ENCODE data around the gene PPM1N. TPM values are rescaled to one million over a fixed set of nuclear protein-coding genes. Genes with fewer than 3 reads are reported as not detected.

The PPM1N gene
- total RNA-seq, 1 experiment from 2014 or later = 1.2 TPM

GRCh38 chr19:45515081-45515624 is 16.9 kb downstream of the PPM1N start:
- H3K27me3 ChIP-seq (replicated peaks; ENCODE audit: control insufficient read depth, insufficient read depth, low read length) = no peaks in the 10 kb centered on the region
- no peak overlapping the region for H3K4me3 ChIP-seq (ENCODE audit: low read depth, low read length)
- no TSS peak for BruUV-seq (replicated peaks)
- no peak for DNase-seq
- 0 out of 2 replicates have a peak, but pooled peaks cover 3% of the 10 kb centered on the region for H3K36me3 ChIP-seq (ENCODE audit: control insufficient read depth, insufficient read depth, low read length)
- ChIA-PET CTCF (no interaction called here), POLR2A (interaction anchor here (0.6 kb wide), 1 partner anchor 29 kb away, joined by 3 read pairs; no protein-coding TSS in a partner anchor)
- Mint-ChIP-seq H3K27me3 (ENCODE audit: insufficient read depth, unreplicated experiment) (no peaks in the 10 kb centered on the region), H3K4me1 (ENCODE audit: low read depth, unreplicated experiment) (peaks cover 15% of the 10 kb centered on the region), H3K27ac (ENCODE audit: unreplicated experiment) (no peak overlapping the region), H3K36me3 (ENCODE audit: insufficient read depth, unreplicated experiment) (peaks cover 62% of the 10 kb centered on the region), H3K4me3 (ENCODE audit: unreplicated experiment) (no peak overlapping the region), H3K9me3 (ENCODE audit: unreplicated experiment) (no peaks in the 10 kb centered on the region)
- TF ChIP-seq CTCF (IDR thresholded peaks at IDR 0.05; ENCODE audit: insufficient read depth in 1 of 2, low read depth in 1 of 2, low read length in 1 of 2, severe bottlenecking in 1 of 2, unreplicated experiment in 1 of 2) = no peak
- no peaks in the 10 kb centered on the region for H3K9me3 ChIP-seq
- H3K4me1 ChIP-seq = peaks cover 17% of the 10 kb centered on the region
- intact Hi-C loops (cut with micrococcal nuclease; ENCODE audit: unreplicated experiment) = no loop called here

GRCh38 chr19:45515807-45516401 is 17.7 kb downstream of the PPM1N start:
- ChIA-PET POLR2A (no interaction called here), CTCF (no interaction called here)
- Mint-ChIP-seq H3K4me3 (ENCODE audit: unreplicated experiment) (no peak overlapping the region), H3K36me3 (ENCODE audit: insufficient read depth, unreplicated experiment) (peaks cover 62% of the 10 kb centered on the region), H3K9me3 (ENCODE audit: unreplicated experiment) (no peaks in the 10 kb centered on the region), H3K4me1 (ENCODE audit: low read depth, unreplicated experiment) (peaks cover 15% of the 10 kb centered on the region), H3K27ac (ENCODE audit: unreplicated experiment) (no peak overlapping the region), H3K27me3 (ENCODE audit: insufficient read depth, unreplicated experiment) (no peaks in the 10 kb centered on the region)
- no peak for DNase-seq
- no peak for TF ChIP-seq CTCF (IDR thresholded peaks at IDR 0.05; ENCODE audit: insufficient read depth in 1 of 2, low read depth in 1 of 2, low read length in 1 of 2, severe bottlenecking in 1 of 2, unreplicated experiment in 1 of 2)
- Histone ChIP-seq H3K36me3 (ENCODE audit: control insufficient read depth, insufficient read depth, low read length) (0 out of 2 replicates have a peak, but pooled peaks cover 3% of the 10 kb centered on the region), H3K27me3 (replicated peaks; ENCODE audit: control insufficient read depth, insufficient read depth, low read length) (no peaks in the 10 kb centered on the region), H3K4me3 (ENCODE audit: low read depth, low read length) (no peak overlapping the region), H3K4me1 (peaks cover 18% of the 10 kb centered on the region), H3K9me3 (no peaks in the 10 kb centered on the region)
- BruUV-seq (replicated peaks) = no TSS peak
- intact Hi-C loops (cut with micrococcal nuclease; ENCODE audit: unreplicated experiment) = no loop called here

GRCh38 chr19:45517238-45517637 is 19.0 kb downstream of the PPM1N start:
- ChIA-PET POLR2A (no interaction called here), CTCF (no interaction called here)
- Mint-ChIP-seq H3K9me3 (ENCODE audit: unreplicated experiment) (no peaks in the 10 kb centered on the region), H3K4me1 (ENCODE audit: low read depth, unreplicated experiment) (peaks cover 15% of the 10 kb centered on the region), H3K27ac (ENCODE audit: unreplicated experiment) (no peak overlapping the region), H3K4me3 (ENCODE audit: unreplicated experiment) (no peak overlapping the region), H3K27me3 (ENCODE audit: insufficient read depth, unreplicated experiment) (no peaks in the 10 kb centered on the region), H3K36me3 (ENCODE audit: insufficient read depth, unreplicated experiment) (peaks cover 56% of the 10 kb centered on the region)
- TF ChIP-seq CTCF (IDR thresholded peaks at IDR 0.05; ENCODE audit: insufficient read depth in 1 of 2, low read depth in 1 of 2, low read length in 1 of 2, severe bottlenecking in 1 of 2, unreplicated experiment in 1 of 2) = no peak
- Histone ChIP-seq H3K4me1 (peaks cover 24% of the 10 kb centered on the region), H3K36me3 (ENCODE audit: control insufficient read depth, insufficient read depth, low read length) (0 out of 2 replicates have a peak, but pooled peaks cover 3% of the 10 kb centered on the region), H3K27me3 (replicated peaks; ENCODE audit: control insufficient read depth, insufficient read depth, low read length) (no peaks in the 10 kb centered on the region), H3K9me3 (no peaks in the 10 kb centered on the region), H3K4me3 (ENCODE audit: low read depth, low read length) (no peak overlapping the region)
- intact Hi-C loops (cut with micrococcal nuclease; ENCODE audit: unreplicated experiment) = no loop called here
- BruUV-seq (replicated peaks) = no TSS peak
- no peak for DNase-seq
